K562 (cell line): Measurements from ENCODE around the gene RPL39. TPM values are rescaled to one million over a fixed set of nuclear protein-coding genes. Genes with fewer than 3 reads are reported as not detected.
A peak's percentile ranks its signal among the peaks of the same experiment; 100 is the strongest.

Experiments
- ADNP ChIP-seq: fragments of 200-800 bp; sonication (Bioruptor generic); IDR thresholded peaks from 2 replicates; pipeline ENCODE4 v1.6.1; 2016; ENCODE audit warnings: missing genetic modification characterization, missing compliant biosample characterization
- BDP1 ChIP-seq: IDR thresholded peaks from 3 replicates; pipeline ENCODE4 v1.6.1; 2011; ENCODE audit not compliant: insufficient read length, insufficient read depth
- ETV5 ChIP-seq: sonication (generic); formaldehyde crosslinking; IDR thresholded peaks from 2 replicates; pipeline ENCODE4 v1.4.0; 2020; ENCODE audit warnings: low read depth, mild to moderate bottlenecking, missing genetic modification reagents
- GABPB2 ChIP-seq: fragments of 250-450 bp; sonication (Bioruptor Pico); conservative IDR thresholded peaks from 2 replicates; pipeline ENCODE4 v1.5.1; 2021; ENCODE audit warnings: mild to moderate bottlenecking
- HDGF ChIP-seq: fragments of 450-650 bp; IDR thresholded peaks from 2 replicates; pipeline ENCODE4 v1.6.1; 2016
- KLF1 ChIP-seq: fragments of 450-650 bp; IDR thresholded peaks from 2 replicates; pipeline ENCODE4 v1.6.1; 2016; ENCODE audit warnings: missing genetic modification characterization, missing compliant biosample characterization
- MAZ ChIP-seq, 2 experiments: fragments of 450-650 bp in 1 of 2; sonication (generic) in 1 of 2; formaldehyde crosslinking; IDR thresholded peaks in 1 of 2; conservative IDR thresholded peaks in 1 of 2; 2 replicates each; pipeline versions ENCODE4 v1.4.0 to v1.5.0; 2020; ENCODE audit warnings: mild to moderate bottlenecking in 1 of 2, missing genetic modification reagents in 1 of 2
- MED1 ChIP-seq: sonication (generic); formaldehyde crosslinking; IDR thresholded peaks from 2 replicates; pipeline ENCODE4 v1.8.1; 2023; ENCODE audit warnings: missing genetic modification reagents, borderline replicate concordance
- NEUROD1 ChIP-seq: fragments of 150-350 bp; IDR thresholded peaks from 2 replicates; pipeline ENCODE4 v1.6.1; 2014; ENCODE audit warnings: borderline replicate concordance, low read length, low read depth; ENCODE audit not compliant: partially characterized antibody
- NR2C2 ChIP-seq, 2 experiments: fragments of 200-800 bp in 1 of 2; sonication (Bioruptor generic) in 1 of 2; sonication (generic) in 1 of 2; formaldehyde crosslinking in 1 of 2; IDR thresholded peaks; 2 replicates each; pipeline versions ENCODE4 v1.6.1 to v1.8.0; 2016 to 2022; ENCODE audit warnings: mild to moderate bottlenecking in 1 of 2, missing compliant biosample characterization in 1 of 2, missing genetic modification characterization in 1 of 2, missing genetic modification reagents in 1 of 2
- PHTF2 ChIP-seq: fragments of 250-450 bp; sonication (Bioruptor Pico); IDR thresholded peaks from 2 replicates; pipeline ENCODE4 v1.5.0; 2021; ENCODE audit warnings: mild to moderate bottlenecking
- PRPF4 ChIP-seq: fragments of 200-400 bp; formaldehyde crosslinking; IDR thresholded peaks from one replicate; pipeline ENCODE4 v1.6.1; 2017; ENCODE audit warnings: low read length, low read depth, mild to moderate bottlenecking; ENCODE audit not compliant: insufficient read depth, poor library complexity, severe bottlenecking
- SREBF1 ChIP-seq: fragments of 150-350 bp; IDR thresholded peaks from 2 replicates; pipeline ENCODE4 v1.6.1; 2014; ENCODE audit warnings: antibody characterized with exemption, low read depth, low read length, borderline replicate concordance
- YBX1 ChIP-seq: fragments of 450-650 bp; IDR thresholded peaks from 2 replicates; pipeline ENCODE4 v1.7.1; 2016; ENCODE audit warnings: mild to moderate bottlenecking
- ZNF133 ChIP-seq: fragments of 250-450 bp; sonication (Bioruptor Pico); IDR thresholded peaks from 2 replicates; pipeline ENCODE4 v1.4.0; 2020; ENCODE audit warnings: mild to moderate bottlenecking
- ZNF24 ChIP-seq: fragments of 450-650 bp; IDR thresholded peaks from 2 replicates; pipeline ENCODE4 v1.6.1; 2016
- ZNF282 ChIP-seq: sonication (generic); formaldehyde crosslinking; IDR thresholded peaks from 2 replicates; pipeline ENCODE4 v1.8.1; 2023; ENCODE audit warnings: missing genetic modification reagents
- ZNF707 ChIP-seq: fragments of 250-450 bp; sonication (Bioruptor Pico); conservative IDR thresholded peaks from 2 replicates; pipeline ENCODE4 v1.8.0; 2022; ENCODE audit warnings: inconsistent platforms, mild to moderate bottlenecking, moderate library complexity
- ZNF785 ChIP-seq: fragments of 250-450 bp; sonication (Bioruptor Pico); IDR thresholded peaks from 2 replicates; pipeline ENCODE4 v1.4.0; 2020; ENCODE audit warnings: mild to moderate bottlenecking
- polyA plus RNA-seq, 8 experiments: library from polyadenylated mRNA; depleted of rRNA in 4 of 8; stranded (reverse) in 5 of 8; unstranded in 3 of 8; fragments of >200 nt; fragmentation: Nextera tagmentation in 2 of 8; fragmentation: Illumina TruSeq in 1 of 8; extraction: Ambion mirVana in 2 of 8; extraction: Trizol in 1 of 8; gene quantifications; 2 replicates each; pipeline versions ENCODE4 v1.2.1 to v1.2.3, GENCODE V29; 2011 to 2014; ENCODE audit warnings: inconsistent platforms in 1 of 8, missing spikeins in 1 of 8
- total RNA-seq, 7 experiments: library from RNA; depleted of rRNA in 6 of 7; stranded (reverse); fragments of >200 nt in 6 of 7; fragmentation: Illumina TruSeq in 2 of 7; extraction: Trizol in 2 of 7; gene quantifications; 2 replicates each; pipeline versions ENCODE4 v1.2.1 to v1.2.3, GENCODE V29; 2011 to 2021; ENCODE audit warnings: low replicate concordance in 1 of 7
- TF ChIP-seq, protein P1 (sequence below): fragments of 250-450 bp; sonication (Bioruptor Pico); IDR thresholded peaks from 2 replicates; pipeline ENCODE4 v1.9.0; 2021; ENCODE audit warnings: mild to moderate bottlenecking
- TF ChIP-seq, protein P2 (sequence below), 2 experiments: fragments of 150-350 bp in 1 of 2; IDR thresholded peaks; 2 replicates each; pipeline ENCODE4 v1.6.1; 2012 to 2016; ENCODE audit warnings: low read depth in 2 of 2, low read length in 2 of 2, mild to moderate bottlenecking in 1 of 2, moderate library complexity in 1 of 2
- TF ChIP-seq, protein P3 (sequence below): fragments of 250-450 bp; sonication (Bioruptor Pico); IDR thresholded peaks from 2 replicates; pipeline ENCODE4 v1.4.0; 2020; ENCODE audit warnings: mild to moderate bottlenecking, moderate library complexity

The RPL39 gene
- total and polyA plus RNA-seq, 9 of the 15 experiments (the other 6 are each of a cell fraction or from before 2014, with no cell fraction given), result 1,382 to 5,043 (median 3,226) TPM

DNA sequence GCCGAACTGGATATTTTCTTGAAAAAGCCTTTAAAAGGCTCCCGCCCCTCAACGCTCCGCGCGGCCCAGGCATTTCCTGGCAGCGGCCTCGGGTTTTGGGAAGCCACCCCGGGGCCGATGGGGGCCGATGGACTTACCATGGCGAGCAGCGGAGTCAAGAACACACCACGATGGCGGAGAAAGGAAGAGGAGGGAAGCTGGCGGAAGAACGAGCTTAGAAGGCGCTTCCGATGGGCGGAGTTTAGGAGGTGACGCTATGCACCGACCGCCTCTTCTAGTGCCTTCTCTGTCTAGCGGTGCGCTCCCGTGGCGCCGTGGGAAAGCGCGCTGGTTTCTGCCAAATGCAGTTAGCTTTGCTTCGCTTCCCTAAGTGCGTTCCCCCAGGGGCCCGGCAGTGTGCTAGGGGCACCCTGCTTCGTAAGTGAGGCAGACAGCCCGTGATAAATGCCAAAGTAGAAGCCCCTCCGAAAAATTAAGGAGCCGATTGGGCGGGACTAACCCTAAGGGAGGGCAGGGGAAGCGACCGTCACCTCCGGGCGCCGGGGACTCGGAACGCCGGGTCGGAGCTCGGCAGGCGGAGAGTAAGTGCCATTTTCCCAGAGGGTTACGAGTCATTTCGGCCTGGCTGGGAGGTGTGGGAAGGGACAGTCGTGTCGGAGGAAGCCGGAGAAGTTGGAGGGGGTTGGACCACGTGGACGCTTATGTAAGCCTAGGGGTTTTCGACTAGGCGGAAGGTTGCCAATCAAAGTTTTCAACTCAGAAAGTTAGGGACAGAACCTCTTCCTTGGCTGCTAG is at the start of gene RPL39 (continued):
- TF ChIP-seq, protein P1, sequence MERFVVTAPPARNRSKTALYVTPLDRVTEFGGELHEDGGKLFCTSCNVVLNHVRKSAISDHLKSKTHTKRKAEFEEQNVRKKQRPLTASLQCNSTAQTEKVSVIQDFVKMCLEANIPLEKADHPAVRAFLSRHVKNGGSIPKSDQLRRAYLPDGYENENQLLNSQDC (CRISPR knock-in tag), result no peak
- no peak for TF ChIP-seq KLF1 (tag)
- TF ChIP-seq ZNF785 (CRISPR knock-in tag), result no peak
- no peak for TF ChIP-seq MAZ (CRISPR knock-in tag; conservative IDR thresholded peaks at IDR 0.05 in 1 of 2, IDR thresholded peaks at IDR 0.05 in 1 of 2)
- no peak for TF ChIP-seq ZNF24
- no peak for TF ChIP-seq MED1 (CRISPR knock-in tag)
- no peak for TF ChIP-seq NR2C2 (CRISPR knock-in tag; IDR thresholded peaks at IDR 0.05)
- peak; percentile 91 for TF ChIP-seq NR2C2 (tag; IDR thresholded peaks at IDR 0.05)
- peak; percentile 72 for TF ChIP-seq PRPF4
- TF ChIP-seq, protein P2, sequence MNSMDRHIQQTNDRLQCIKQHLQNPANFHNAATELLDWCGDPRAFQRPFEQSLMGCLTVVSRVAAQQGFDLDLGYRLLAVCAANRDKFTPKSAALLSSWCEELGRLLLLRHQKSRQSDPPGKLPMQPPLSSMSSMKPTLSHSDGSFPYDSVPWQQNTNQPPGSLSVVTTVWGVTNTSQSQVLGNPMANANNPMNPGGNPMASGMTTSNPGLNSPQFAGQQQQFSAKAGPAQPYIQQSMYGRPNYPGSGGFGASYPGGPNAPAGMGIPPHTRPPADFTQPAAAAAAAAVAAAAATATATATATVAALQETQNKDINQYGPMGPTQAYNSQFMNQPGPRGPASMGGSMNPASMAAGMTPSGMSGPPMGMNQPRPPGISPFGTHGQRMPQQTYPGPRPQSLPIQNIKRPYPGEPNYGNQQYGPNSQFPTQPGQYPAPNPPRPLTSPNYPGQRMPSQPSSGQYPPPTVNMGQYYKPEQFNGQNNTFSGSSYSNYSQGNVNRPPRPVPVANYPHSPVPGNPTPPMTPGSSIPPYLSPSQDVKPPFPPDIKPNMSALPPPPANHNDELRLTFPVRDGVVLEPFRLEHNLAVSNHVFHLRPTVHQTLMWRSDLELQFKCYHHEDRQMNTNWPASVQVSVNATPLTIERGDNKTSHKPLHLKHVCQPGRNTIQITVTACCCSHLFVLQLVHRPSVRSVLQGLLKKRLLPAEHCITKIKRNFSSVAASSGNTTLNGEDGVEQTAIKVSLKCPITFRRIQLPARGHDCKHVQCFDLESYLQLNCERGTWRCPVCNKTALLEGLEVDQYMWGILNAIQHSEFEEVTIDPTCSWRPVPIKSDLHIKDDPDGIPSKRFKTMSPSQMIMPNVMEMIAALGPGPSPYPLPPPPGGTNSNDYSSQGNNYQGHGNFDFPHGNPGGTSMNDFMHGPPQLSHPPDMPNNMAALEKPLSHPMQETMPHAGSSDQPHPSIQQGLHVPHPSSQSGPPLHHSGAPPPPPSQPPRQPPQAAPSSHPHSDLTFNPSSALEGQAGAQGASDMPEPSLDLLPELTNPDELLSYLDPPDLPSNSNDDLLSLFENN (IDR thresholded peaks at IDR 0.05; ENCODE audit: low read depth in 2 of 2, low read length in 2 of 2), result 0 out of 4 replicates have a peak, but pooled peaks of 1 of the 2 experiments have one; percentile 29
- no peak for TF ChIP-seq PHTF2 (CRISPR knock-in tag)
- no peak for TF ChIP-seq GABPB2
- TF ChIP-seq ETV5 (CRISPR knock-in tag), result no peak; the same call in 1 of the 2 replicates
- TF ChIP-seq ZNF133 (CRISPR knock-in tag), result no peak
- TF ChIP-seq ADNP, result no peak
- no peak for TF ChIP-seq YBX1
- TF ChIP-seq, protein P3, sequence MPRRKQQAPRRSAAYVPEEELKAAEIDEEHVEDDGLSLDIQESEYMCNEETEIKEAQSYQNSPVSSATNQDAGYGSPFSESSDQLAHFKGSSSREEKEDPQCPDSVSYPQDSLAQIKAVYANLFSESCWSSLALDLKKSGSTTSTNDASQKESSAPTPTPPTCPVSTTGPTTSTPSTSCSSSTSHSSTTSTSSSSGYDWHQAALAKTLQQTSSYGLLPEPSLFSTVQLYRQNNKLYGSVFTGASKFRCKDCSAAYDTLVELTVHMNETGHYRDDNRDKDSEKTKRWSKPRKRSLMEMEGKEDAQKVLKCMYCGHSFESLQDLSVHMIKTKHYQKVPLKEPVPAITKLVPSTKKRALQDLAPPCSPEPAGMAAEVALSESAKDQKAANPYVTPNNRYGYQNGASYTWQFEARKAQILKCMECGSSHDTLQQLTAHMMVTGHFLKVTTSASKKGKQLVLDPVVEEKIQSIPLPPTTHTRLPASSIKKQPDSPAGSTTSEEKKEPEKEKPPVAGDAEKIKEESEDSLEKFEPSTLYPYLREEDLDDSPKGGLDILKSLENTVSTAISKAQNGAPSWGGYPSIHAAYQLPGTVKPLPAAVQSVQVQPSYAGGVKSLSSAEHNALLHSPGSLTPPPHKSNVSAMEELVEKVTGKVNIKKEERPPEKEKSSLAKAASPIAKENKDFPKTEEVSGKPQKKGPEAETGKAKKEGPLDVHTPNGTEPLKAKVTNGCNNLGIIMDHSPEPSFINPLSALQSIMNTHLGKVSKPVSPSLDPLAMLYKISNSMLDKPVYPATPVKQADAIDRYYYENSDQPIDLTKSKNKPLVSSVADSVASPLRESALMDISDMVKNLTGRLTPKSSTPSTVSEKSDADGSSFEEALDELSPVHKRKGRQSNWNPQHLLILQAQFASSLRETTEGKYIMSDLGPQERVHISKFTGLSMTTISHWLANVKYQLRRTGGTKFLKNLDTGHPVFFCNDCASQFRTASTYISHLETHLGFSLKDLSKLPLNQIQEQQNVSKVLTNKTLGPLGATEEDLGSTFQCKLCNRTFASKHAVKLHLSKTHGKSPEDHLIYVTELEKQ (CRISPR knock-in tag), result no peak
- TF ChIP-seq BDP1, result no peak
- TF ChIP-seq SREBF1, result no peak
- TF ChIP-seq ZNF282 (CRISPR knock-in tag), result no peak
- no peak for TF ChIP-seq NEUROD1
- TF ChIP-seq HDGF, result no peak
- TF ChIP-seq ZNF707, result no peak
